GM12864 (cell line): ENCODE measurements around the gene CAPN2.

Experiments
- DNase-seq: peaks from one replicate; pipeline ENCODE4 v3.0.0-alpha.2; 2011; ENCODE audit warnings: low read depth
- H3K4me3 ChIP-seq: 2 replicates; pipeline ENCODE4 v1.5.1; 2011; ENCODE audit warnings: mild to moderate bottlenecking, low read depth, low read length, control low read depth
- TF ChIP-seq, protein P1 (sequence below): IDR thresholded peaks from 2 replicates; pipeline ENCODE4 v1.5.1; 2011; ENCODE audit warnings: low read depth, mild to moderate bottlenecking, moderate library complexity, low read length, control low read depth, inconsistent platforms; ENCODE audit errors: missing control alignments

The CAPN2 gene

DNA sequence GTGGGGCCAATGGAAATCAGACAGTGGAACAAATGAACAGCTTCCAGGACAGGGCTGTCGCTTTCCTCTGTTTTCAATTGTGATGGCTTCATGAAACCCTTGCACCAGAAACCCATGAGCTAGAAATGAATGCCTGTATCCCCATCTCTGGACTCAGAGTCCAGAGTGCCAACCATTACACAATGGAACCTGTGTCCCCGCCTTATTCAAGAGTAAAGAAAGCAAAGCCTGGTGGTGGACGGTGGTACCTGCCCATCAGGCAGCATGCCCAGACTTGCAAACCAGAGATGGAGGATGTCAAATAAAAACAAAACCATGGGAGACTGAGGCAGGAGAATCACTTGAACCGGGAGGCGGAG, 4.4 kb upstream of the CAPN2 start:
- DNase-seq: no peak
- TF ChIP-seq, protein P1, sequence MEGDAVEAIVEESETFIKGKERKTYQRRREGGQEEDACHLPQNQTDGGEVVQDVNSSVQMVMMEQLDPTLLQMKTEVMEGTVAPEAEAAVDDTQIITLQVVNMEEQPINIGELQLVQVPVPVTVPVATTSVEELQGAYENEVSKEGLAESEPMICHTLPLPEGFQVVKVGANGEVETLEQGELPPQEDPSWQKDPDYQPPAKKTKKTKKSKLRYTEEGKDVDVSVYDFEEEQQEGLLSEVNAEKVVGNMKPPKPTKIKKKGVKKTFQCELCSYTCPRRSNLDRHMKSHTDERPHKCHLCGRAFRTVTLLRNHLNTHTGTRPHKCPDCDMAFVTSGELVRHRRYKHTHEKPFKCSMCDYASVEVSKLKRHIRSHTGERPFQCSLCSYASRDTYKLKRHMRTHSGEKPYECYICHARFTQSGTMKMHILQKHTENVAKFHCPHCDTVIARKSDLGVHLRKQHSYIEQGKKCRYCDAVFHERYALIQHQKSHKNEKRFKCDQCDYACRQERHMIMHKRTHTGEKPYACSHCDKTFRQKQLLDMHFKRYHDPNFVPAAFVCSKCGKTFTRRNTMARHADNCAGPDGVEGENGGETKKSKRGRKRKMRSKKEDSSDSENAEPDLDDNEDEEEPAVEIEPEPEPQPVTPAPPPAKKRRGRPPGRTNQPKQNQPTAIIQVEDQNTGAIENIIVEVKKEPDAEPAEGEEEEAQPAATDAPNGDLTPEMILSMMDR: no peak
- no peak overlapping the region for H3K4me3 ChIP-seq

DNA sequence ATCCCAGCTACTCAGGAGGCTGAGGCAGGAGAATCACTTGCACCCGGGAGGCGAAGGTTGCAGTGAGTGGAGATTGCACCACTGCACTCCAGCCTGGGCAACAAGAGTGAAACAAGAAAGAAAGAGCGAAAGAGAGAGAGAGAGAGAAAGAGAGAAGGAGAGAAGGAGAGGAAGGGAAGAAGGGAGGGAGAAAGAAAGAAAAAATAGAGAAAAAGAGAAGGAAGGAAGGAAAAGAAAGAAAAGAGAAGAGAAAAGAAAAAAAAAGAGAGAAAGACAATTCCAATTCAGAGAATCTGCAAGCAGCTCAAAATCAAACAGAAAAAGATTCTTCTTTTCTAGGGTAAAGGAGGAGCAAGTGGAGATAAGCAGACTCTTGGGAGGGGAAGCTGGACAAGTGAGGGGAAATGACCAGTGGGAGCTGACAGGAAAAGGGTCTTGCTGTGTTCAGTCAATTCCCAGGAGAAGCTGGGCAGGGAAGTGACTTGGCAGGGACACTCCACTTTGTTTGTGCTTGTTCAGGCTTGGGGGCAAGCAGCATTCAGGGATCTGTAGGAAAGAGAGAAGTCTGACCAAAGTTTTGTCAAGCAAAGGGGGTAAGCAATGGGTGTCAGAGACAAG, 3.6 kb upstream of the CAPN2 start:
- TF ChIP-seq, protein P1: no peak
- DNase-seq: no peak
- no peak overlapping the region for H3K4me3 ChIP-seq

DNA sequence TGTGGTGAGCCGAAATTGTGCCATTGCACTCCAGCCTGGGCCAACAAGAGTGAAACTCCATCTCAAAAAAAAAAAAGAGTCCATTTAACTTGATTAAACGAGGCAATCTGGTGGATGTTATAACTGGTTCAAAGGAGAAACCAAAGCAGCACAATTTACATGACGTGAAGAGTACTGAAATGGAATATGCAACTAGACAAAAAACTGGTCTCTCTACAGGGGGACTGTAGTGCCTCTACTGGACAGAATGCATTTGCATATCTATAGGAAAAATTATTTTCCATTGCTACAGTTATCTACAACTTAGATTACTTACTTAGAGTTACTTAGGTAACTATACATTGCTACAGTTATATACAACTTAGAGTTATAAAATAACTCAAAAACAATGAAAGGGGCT, 2.7 kb upstream of the CAPN2 start:
- no peak overlapping the region for H3K4me3 ChIP-seq
- no peak for DNase-seq
- TF ChIP-seq, protein P1: peak; percentile 9

DNA sequence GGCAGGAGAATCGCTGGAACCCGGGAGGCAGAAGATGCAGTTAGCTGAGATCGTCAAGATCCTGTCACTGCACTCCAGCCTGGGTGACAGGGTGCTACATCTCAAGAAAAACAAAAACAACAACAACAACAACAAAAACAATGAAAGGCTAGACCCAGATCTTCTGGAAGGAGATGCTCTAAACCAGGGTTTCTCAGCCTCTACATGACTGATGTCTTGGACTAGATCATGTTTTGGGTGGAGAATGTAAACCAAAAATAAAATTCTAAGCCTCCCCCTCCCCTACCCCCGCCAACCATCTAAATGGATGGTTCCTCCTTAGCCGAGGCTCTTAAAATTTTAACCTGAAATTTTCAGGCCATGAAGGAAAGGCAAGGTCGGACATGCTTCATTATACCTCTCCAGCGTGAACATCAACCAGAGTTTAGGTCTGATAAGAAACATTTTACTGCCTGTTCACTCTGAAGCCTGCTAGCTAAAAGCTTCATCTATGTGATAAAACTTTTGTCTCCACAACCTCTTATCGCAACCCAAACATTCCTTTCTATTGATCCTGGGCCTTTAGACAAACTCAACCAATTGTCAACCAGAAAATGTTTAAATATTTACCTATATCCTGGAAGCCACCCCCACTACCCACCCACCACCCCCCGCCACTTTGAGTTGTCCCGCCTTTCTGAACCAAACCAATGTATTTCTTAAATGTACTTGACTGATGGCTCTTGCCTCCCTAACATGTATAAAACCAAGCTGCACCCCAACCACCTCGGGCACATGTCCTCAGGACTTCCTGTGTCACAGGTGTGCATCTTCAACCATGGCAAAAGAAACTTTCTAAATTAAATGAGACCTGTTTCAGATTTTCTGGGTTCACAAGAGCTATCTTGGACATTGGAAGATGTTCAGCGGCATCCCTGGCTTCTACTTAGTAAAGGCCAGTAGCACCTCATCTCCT, 1.9 kb upstream of the CAPN2 start:
- H3K4me3 ChIP-seq: no peak overlapping the region
- TF ChIP-seq, protein P1: no peak
- no peak for DNase-seq

DNA sequence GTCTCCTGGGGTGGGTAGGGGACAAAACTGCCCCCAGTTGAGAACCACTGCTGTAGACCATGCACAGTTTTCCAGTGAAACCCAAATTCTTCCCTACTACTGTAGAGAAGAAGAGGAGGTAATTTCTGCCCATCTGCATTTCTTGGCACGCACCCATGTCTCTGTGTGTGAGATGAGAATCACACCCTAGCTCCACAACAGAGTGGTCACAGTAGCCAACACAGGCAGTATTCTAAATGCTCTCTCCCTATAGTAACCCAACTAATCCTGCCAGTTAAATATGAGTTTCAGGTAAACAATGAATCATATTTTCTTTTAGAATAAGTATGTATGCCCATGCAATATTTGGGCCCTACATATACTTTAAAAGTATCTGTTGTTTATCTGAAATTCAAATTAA, 1.2 kb upstream of the CAPN2 start:
- no peak overlapping the region for H3K4me3 ChIP-seq
- no peak for DNase-seq
- TF ChIP-seq, protein P1: no peak

DNA sequence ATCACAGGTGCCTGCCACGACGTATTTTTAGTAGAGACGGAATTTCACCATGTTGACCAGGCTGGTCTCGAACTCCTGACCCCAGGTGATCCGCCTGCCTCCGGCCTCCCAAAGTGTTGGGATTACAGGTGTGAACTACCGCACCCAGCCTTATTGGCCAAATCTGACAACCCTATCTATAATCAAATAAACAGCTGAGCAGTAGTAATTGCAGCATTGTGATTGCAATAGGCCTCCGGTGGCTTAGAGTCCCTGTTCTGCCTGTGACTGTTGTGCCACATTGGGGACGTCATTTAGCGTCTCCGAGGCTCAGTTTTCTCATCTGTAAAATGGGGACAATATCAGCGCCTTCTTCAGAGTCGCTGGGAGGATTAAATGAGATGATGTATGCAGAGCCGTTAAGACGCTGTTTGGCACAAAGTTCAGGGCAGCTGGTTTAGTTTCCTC, 569 bp upstream of the CAPN2 start:
- H3K4me3 ChIP-seq: peak overlapping the region; percentile 82
- no peak for DNase-seq
- TF ChIP-seq, protein P1: no peak
